Suppressor macrophage treated with lipopolysaccharide for 4 hours (primary cell): ENCODE results near the gene MAGI1.
"Not testable (repeated sequence)": the region's sequence is repeated elsewhere in the genome, so short reads cannot be mapped to it uniquely, and the experiment has no call there.

ENCODE experiments used
- DNase-seq: peaks from one replicate; pipeline ENCODE4 v3.0.0-alpha.2; 2020

Gene MAGI1

GRCh38 chr3:65902304-65902793, 136.4 kb downstream of the MAGI1 start:
- no peak for DNase-seq

- no peak for DNase-seq
These were observed 137.5 kb downstream of the MAGI1 start for GRCh38 chr3:65901226-65901625.

GRCh38 chr3:65899226-65899625, 139.5 kb downstream of the MAGI1 start:
- DNase-seq, result no peak

- no peak for DNase-seq
These were observed 141.0 kb downstream of the MAGI1 start for GRCh38 chr3:65897766-65898165.

- DNase-seq, result no peak
These were observed 142.4 kb downstream of the MAGI1 start for GRCh38 chr3:65896321-65896720.

GRCh38 chr3:65894679-65895453, 143.9 kb downstream of the MAGI1 start:
- no peak for DNase-seq

GRCh38 chr3:65894126-65894525, 144.6 kb downstream of the MAGI1 start:
- DNase-seq, result no peak

- no peak for DNase-seq
These were observed 145.1 kb downstream of the MAGI1 start for GRCh38 chr3:65893631-65894030.

- DNase-seq, result not testable (repeated sequence)
These were observed 147.2 kb downstream of the MAGI1 start for GRCh38 chr3:65891477-65891876.

- DNase-seq, result no peak
These were observed 148.4 kb downstream of the MAGI1 start for GRCh38 chr3:65890328-65890727.

GRCh38 chr3:65889707-65890099, 149.0 kb downstream of the MAGI1 start:
- no peak for DNase-seq

- no peak for DNase-seq
These were observed 149.6 kb downstream of the MAGI1 start for GRCh38 chr3:65888980-65889706.

- no peak for DNase-seq
These were observed 150.5 kb downstream of the MAGI1 start for GRCh38 chr3:65888196-65888595.

- no peak for DNase-seq
These were observed 152.3 kb downstream of the MAGI1 start for GRCh38 chr3:65886391-65886790.

GRCh38 chr3:65884071-65884470, 154.6 kb downstream of the MAGI1 start:
- no peak for DNase-seq

GRCh38 chr3:65883613-65884012, 155.1 kb downstream of the MAGI1 start:
- DNase-seq, result no peak

- no peak for DNase-seq
These were observed 158.4 kb downstream of the MAGI1 start for GRCh38 chr3:65880350-65880749.

- no peak for DNase-seq
These were observed 159.3 kb downstream of the MAGI1 start for GRCh38 chr3:65879372-65879771.

- DNase-seq, result no peak
These were observed 159.9 kb downstream of the MAGI1 start for GRCh38 chr3:65878831-65879230.

- DNase-seq, result no peak
These were observed 161.6 kb downstream of the MAGI1 start for GRCh38 chr3:65877160-65877559.

GRCh38 chr3:65876028-65876420, 162.7 kb downstream of the MAGI1 start:
- no peak for DNase-seq

GRCh38 chr3:65875393-65876027, 163.2 kb downstream of the MAGI1 start:
- DNase-seq, result no peak

GRCh38 chr3:65873869-65874268, 164.8 kb downstream of the MAGI1 start:
- DNase-seq, result no peak

GRCh38 chr3:65873028-65873427, 165.7 kb downstream of the MAGI1 start:
- no peak for DNase-seq
